ENCODE measurements around the gene RTN4RL1. TPM values are rescaled to one million over a fixed set of nuclear protein-coding genes. Genes with fewer than 3 reads are reported as not detected.

RTN4RL1 gene
- total RNA-seq, 4 donors from 2014 or later, result 0.50 to 0.86 (median 0.67) TPM

- H3K27ac ChIP-seq (replicated peaks in 1 of 4), result no peak overlapping the region
- H3K4me1 ChIP-seq, result peaks cover 4 to 16% (median 13%) of the 10 kb centered on the region in 4 donors
- no peak for DNase-seq (ENCODE audit: extremely low spot score)
- no peak overlapping the region for H3K4me3 ChIP-seq
- 77% methylated on average over 15 of the region's 17 CpGs for WGBS
- TF ChIP-seq POLR2A (IDR thresholded peaks at IDR 0.05; ENCODE audit: low read depth) (no peak), EP300 (IDR thresholded peaks at IDR 0.05) (no peak), POLR2AphosphoS5 (IDR thresholded peaks at IDR 0.05) (no peak)
- TF ChIP-seq, protein P1, sequence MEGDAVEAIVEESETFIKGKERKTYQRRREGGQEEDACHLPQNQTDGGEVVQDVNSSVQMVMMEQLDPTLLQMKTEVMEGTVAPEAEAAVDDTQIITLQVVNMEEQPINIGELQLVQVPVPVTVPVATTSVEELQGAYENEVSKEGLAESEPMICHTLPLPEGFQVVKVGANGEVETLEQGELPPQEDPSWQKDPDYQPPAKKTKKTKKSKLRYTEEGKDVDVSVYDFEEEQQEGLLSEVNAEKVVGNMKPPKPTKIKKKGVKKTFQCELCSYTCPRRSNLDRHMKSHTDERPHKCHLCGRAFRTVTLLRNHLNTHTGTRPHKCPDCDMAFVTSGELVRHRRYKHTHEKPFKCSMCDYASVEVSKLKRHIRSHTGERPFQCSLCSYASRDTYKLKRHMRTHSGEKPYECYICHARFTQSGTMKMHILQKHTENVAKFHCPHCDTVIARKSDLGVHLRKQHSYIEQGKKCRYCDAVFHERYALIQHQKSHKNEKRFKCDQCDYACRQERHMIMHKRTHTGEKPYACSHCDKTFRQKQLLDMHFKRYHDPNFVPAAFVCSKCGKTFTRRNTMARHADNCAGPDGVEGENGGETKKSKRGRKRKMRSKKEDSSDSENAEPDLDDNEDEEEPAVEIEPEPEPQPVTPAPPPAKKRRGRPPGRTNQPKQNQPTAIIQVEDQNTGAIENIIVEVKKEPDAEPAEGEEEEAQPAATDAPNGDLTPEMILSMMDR (IDR thresholded peaks at IDR 0.05), result no peak
- H3K36me3 ChIP-seq, result no peaks in the 10 kb centered on the region
- intact Hi-C loops (cut with DNase I), result loop anchor here (5.0 kb wide), 1 partner anchor 135 kb away; the partner anchor contains the start of gene OVCA2
- no peaks in the 10 kb centered on the region for H3K9me3 ChIP-seq
- peaks cover 0 to 76% (median 23%) of the 10 kb centered on the region in 4 donors for H3K27me3 ChIP-seq
Observed at GRCh38 chr17:1907216-1907631, 117.9 kb downstream of the RTN4RL1 start.

DNA sequence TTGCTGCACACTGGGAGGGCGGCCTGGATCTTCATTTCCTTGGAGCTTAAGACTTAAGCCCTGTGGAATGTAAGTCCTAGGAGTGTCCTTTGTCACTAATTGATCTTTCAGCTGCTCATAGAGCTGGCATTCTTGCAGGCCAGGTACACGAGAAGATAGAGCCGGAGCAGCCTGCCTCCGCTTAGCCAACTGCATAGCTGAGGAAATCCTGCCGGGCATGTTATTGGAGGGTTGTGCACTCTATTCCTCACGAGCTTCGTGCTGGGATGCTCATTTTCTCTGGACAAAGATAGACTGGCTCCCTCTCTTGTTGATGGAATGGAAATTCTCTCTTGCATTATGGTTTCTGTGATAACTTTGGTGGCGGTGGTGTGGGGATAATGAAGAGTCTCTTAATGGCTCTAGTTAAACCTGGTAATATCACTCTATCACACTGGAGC, 118.5 kb downstream of the RTN4RL1 start:
- TF ChIP-seq EP300 (IDR thresholded peaks at IDR 0.05) (no peak), POLR2A (IDR thresholded peaks at IDR 0.05; ENCODE audit: low read depth) (no peak), POLR2AphosphoS5 (IDR thresholded peaks at IDR 0.05) (no peak)
- TF ChIP-seq, protein P1 (IDR thresholded peaks at IDR 0.05), result no peak
- no peaks in the 10 kb centered on the region for H3K36me3 ChIP-seq
- intact Hi-C loops (cut with DNase I), result loop anchor here (5.0 kb wide), 1 partner anchor 136 kb away; the partner anchor contains the start of gene OVCA2
- peaks cover 4 to 16% (median 13%) of the 10 kb centered on the region in 4 donors for H3K4me1 ChIP-seq
- WGBS, result 79% methylated on average over 6 of the region's 8 CpGs
- H3K27ac ChIP-seq (replicated peaks in 1 of 4), result no peak overlapping the region
- no peak for DNase-seq (ENCODE audit: extremely low spot score)
- no peaks in the 10 kb centered on the region for H3K9me3 ChIP-seq
- H3K4me3 ChIP-seq, result no peak overlapping the region
- peaks cover 0 to 70% (median 23%) of the 10 kb centered on the region in 4 donors for H3K27me3 ChIP-seq

DNA sequence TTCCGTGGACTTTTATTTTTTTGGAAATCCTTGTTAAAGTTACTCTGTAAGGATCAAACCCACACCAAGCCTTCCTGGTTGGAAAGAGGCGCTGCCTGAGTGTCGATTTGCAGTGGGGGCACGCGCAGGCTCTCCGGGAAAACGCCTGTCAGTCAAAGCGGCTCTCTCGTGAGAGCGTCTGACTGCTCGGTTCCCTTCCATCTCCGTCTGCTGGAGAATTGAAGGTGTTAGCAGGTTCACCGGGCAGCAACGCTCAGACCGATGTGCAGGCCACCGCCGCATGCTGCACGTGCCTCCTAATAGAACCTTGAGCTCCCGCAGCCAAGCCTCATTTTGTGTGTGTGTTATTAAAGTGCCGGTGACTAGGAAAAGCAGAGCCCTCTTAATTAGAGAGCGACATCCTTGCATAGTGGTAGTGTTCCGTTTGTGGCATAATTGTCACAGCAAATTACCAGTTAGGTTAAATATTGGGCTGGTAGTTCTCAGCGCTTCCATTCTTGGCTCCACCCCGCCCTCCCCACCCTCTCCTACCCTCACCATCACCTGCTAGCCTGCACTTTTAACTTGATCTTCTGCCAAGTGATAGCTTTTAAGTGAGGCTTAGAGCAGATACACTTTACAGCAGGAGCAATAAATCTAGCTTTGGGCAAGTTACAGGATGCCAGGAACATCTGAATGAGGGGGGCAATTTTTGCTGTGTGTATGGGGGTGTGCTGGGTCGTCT, 119.8 kb downstream of the RTN4RL1 start:
- peaks cover 0 to 57% (median 23%) of the 10 kb centered on the region in 4 donors for H3K27me3 ChIP-seq
- 26% methylated on average over 15 of the region's 25 CpGs for WGBS
- H3K27ac ChIP-seq (replicated peaks in 1 of 4), result no peak overlapping the region
- H3K4me1 ChIP-seq, result peaks cover 4 to 16% (median 13%) of the 10 kb centered on the region in 4 donors
- DNase-seq (ENCODE audit: extremely low spot score), result no peak
- H3K4me3 ChIP-seq, result no peak overlapping the region
- TF ChIP-seq, protein P1 (IDR thresholded peaks at IDR 0.05), result no peak
- TF ChIP-seq POLR2AphosphoS5 (IDR thresholded peaks at IDR 0.05), result no peak
- TF ChIP-seq EP300 (IDR thresholded peaks at IDR 0.05), result no peak
- TF ChIP-seq POLR2A (IDR thresholded peaks at IDR 0.05; ENCODE audit: low read depth), result no peak
- H3K36me3 ChIP-seq, result no peaks in the 10 kb centered on the region
- intact Hi-C loops (cut with DNase I), result loop anchor here (5.0 kb wide), 1 partner anchor 137 kb away; the partner anchor contains the start of gene OVCA2
- no peaks in the 10 kb centered on the region for H3K9me3 ChIP-seq

- TF ChIP-seq, protein P1 (IDR thresholded peaks at IDR 0.05), result no peak
- TF ChIP-seq EP300 (IDR thresholded peaks at IDR 0.05) (no peak), POLR2A (IDR thresholded peaks at IDR 0.05; ENCODE audit: low read depth) (no peak), POLR2AphosphoS5 (IDR thresholded peaks at IDR 0.05) (no peak)
- Histone ChIP-seq H3K27me3 (peaks cover 0 to 51% (median 19%) of the 10 kb centered on the region in 4 donors), H3K9me3 (no peaks in the 10 kb centered on the region), H3K27ac (replicated peaks in 1 of 4) (no peak overlapping the region), H3K4me1 (peaks cover 4 to 16% (median 13%) of the 10 kb centered on the region in 4 donors), H3K36me3 (no peaks in the 10 kb centered on the region), H3K4me3 (no peak overlapping the region)
- 64% methylated on average over 17 of the region's 17 CpGs for WGBS
- DNase-seq (ENCODE audit: extremely low spot score), result no peak
- intact Hi-C loops (cut with DNase I), result loop anchor here (5.0 kb wide), 1 partner anchor 138 kb away; the partner anchor contains the start of gene OVCA2
Observed at GRCh38 chr17:1904273-1905182, 120.6 kb downstream of the RTN4RL1 start.

Measured in esophagus muscularis mucosa (tissue), 4 donors.